ENCODE data around the gene LGI4.
"Not testable (repeated sequence)": the region's sequence is repeated elsewhere in the genome, so short reads cannot be mapped to it uniquely, and the experiment has no call there.

LGI4 gene

DNA sequence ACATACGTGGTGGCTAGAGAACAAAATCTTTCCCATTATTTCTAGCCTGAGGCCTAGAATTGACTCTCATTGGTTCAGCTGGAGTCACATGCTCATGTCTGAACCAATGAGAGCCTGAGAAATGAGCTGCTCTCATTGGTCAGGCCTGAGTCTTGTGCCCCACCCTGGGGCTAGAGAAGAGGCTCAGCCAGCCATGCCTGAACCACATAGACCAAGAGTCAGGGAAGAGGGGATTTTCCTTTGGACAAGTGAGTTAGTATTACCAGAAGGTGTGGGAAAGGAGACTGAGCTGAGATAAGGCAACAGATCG is 26.5 kb upstream of the LGI4 start:
- no peak for DNase-seq (ENCODE audit: low read depth in 4 of 4, low spot score in 1 of 4)

DNA sequence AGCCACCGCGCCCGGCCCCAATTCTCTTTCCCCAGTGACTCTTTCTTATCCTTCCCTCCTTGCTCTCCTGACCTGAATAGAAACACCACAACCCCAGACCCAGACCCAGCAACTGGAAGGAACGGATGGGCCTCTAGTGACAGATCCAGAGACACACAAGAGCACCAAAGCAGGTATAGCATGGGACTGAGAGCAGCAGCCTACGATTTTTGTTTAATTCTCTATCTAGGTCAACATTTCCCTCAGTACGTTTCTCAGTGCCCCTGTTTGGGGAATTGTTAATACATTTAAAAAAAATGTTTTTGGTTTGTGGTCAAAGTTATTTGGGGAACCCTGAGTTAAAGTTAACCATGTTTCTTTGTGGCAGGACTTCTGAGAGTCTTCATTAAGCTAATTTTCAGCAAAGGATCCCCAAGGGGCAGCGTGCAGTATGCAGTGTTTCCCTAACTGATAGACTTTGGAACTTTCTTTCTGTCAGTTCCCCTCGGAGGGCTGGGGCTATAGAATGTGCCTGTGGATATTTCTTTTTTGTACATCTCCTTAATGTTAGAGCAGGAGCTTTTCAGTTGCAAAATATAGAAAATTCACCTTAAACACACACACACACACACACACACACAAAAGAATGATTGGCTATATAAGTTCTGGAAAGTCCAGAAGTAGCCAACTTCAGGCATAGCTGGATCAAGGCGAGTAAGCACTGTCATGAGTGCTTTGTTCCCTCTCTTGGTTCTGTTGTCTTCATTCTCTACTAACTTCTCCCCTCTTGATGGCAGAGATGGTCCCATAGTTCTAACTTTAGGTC is 26.0 kb upstream of the LGI4 start:
- no peak for DNase-seq (ENCODE audit: low read depth in 4 of 4, low spot score in 1 of 4)

DNA sequence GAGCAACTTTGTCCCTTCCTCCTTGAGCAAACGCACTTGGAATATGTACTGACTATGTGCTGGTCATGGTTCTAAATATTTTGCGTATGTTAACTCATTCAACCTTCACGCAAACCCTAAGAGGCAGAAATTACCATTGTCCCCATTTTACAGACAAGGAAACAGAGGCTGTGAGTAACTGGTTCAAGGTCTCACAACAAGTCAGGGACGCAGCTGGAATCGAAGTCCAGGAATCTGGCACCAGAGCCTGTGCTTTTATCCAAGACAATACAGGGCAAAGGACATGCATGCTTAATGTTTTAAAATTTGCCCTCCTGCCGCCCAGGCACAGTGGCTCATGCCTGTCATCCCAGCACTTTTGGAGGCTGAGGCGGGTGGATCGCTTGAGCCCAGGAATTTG is 24.7 kb upstream of the LGI4 start:
- no peak for DNase-seq (ENCODE audit: low read depth in 4 of 4, low spot score in 1 of 4)

DNA sequence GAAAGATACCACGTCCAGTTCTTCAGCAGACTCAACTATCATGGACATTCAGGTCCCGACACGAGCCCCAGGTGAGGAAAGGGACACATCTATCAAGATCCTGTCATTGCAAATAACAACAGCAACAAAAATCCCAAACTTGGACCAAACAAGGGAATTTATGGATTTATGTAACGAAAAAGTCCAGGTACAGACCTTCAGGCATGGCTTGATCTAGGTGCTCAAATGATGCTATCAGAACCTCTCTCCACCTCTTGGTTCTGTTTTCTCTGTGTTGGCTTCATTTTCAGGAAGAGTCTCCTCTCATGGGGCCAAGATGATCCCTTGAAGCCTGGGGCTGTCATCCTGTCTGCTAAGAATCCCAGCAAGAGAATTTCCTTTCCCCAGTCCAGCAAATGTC is 22.6 kb upstream of the LGI4 start:
- no peak for DNase-seq (ENCODE audit: low read depth in 4 of 4, low spot score in 1 of 4)

DNA sequence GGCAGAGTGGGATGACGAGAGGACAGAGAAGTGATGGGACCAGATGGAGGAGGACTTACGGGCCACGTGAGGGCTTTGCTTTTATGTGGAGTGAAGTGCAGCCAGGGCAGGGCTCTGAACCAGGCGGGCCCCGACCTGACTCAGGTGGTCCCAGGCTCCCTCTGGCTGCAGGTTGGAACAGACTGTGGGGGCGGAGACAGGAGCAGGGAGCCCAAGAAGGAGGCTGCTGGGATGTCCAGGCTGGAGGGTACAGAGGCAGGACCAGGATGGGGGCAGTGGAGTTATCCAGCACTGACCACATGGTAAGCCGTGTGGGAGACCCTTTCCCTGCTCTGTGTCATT is 21.8 kb upstream of the LGI4 start:
- no peak for DNase-seq (ENCODE audit: low read depth in 4 of 4, low spot score in 1 of 4)

DNA sequence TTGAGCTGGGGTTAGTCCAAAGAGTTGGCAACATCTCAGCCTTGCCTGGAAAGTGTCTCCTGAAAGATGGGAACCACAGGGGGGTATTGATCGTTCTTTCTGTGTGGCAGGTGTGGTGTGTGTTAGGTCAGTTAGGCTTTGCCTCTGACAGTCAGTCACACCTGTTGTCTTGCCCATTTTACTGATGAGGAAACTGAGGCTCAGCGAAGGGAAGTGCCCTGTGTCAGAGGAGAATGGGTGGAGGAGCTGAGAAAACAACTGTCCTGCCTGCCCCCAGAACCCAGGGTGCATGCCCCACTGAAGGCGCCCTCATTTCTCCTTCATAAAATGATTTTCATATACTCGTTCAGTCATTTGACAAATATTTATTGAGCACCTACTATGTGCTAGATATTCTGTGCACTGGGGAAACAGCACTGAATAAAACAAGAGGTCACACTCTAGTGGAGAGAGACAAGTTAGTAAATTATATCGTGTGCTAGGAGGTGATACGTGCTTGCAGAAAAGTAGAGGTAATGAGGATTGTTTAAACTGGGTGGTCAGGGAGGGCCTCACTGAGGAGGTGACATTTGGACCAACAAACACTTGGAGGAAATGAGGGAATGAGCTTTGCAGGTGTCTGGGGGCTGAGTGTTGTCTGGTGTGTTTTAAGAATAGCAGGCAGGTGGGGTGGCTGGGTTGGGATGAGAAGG is 21.3 kb upstream of the LGI4 start:
- no peak for DNase-seq (ENCODE audit: low read depth in 4 of 4, low spot score in 1 of 4)

DNA sequence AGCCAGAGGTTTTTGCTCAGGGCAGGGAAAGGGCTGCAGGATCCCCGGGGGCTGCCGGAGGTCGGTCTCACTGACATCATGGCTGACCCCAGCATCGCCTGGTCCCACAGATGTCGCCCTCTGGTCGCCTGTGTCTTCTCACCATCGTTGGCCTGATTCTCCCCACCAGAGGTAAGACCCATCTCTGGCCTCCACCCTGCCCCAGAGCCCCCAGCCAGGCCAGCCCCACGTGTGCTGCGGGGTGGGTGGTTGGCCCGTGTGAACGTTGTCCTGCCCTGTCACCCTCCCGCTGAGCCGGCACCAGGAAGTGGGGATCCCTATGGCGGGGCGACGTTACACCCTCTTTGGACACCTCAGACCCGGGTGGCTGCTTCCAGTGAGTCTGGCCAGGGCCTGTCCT is 20.6 kb upstream of the LGI4 start:
- DNase-seq (ENCODE audit: low read depth in 4 of 4, low spot score in 1 of 4) = peak in 1 of 4 experiments; percentile 36

DNA sequence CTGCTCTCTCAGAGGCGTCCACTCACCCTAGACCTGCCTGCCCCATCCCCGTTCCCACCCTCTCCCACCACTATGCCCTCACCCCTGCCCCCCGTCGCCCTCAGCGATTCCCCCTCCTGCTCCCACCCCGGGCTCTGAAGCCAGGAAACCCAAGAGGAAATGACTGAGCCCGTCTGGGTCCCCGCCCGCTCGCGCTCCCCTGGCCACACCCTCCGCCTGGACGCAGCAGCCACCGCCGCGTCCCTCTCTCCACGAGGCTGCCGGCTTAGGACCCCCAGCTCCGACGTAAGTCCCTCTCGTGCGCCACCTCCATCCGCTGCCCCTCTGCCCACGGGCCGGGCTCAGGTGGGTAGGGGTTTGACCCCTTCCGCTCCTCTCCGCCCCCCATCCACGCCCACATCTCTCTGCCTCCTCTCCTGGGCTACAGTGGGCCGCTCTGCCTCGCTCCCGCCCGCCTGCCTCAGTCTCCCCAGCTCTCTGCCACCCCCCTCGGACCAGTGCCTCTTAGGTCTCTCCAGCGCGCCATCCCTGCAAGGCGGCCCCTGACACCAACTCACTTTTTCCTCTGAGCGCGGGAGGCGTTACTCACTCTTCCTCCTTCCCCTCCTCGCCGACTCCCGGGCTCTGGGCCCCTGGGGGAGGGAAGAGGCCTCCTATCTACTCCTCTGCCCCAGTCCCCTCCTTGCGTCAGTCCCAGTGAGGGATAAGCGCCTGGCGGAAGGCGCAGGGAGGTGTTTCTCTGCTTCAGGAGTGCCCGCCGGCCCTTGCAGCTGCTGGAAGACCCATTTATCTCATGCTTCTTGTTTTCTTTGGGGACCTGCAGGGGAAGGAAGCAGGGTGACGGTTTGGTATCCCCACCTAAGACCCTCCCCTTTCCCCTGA is 19.9 kb upstream of the LGI4 start, which contains the start of gene FXYD5:
Gene FXYD5 (plus strand): TSS at position 211 of the 882 bp plus-strand sequence. CDS start 816 bp downstream, outside the sequence.
- DNase-seq (ENCODE audit: low read depth in 4 of 4, low spot score in 1 of 4) = peak; percentile 60 to 81 (median 71)

DNA sequence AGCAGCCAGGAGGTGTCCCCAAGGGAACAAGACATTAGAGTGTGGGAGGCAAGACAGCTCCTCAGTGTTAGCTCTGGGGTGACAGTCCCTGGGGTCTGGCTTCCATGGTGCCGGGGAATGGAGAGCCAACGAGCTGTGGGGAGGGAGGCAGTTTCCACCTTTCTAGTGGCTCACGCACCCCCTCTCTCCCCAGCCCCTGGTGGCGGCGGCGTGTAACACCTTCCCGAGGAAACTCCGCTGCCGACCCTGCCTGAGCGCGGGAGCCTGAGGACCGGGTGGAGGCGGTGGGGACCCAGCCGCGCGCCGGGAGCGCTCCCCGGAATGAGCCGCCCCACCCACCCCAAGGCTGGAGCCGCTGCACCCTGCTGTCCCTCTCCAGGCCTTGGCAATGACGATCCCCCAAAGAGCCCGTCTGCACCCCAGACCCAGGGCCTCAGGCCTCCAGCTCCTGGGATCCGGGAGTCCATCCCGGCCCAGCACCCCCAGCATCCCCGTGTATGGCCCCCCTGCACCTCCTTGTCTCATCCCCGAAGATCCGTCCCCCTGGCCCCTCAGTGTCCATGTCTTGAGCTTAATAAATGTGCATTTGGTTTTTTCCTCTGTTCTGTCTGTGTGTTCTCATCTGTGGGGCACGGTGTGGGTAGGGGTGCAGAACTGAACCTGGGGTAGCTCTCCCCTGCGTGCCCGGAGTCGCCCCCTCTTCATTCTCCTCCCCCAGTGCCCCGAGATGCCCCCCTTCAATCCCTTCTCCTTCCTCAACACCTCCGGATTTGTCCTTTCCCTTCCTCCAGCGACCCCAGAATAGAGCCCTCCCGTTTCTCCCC is 19.1 kb upstream of the LGI4 start:
- peak; percentile 48 to 77 (median 62) for DNase-seq (ENCODE audit: low read depth in 4 of 4, low spot score in 1 of 4)

DNA sequence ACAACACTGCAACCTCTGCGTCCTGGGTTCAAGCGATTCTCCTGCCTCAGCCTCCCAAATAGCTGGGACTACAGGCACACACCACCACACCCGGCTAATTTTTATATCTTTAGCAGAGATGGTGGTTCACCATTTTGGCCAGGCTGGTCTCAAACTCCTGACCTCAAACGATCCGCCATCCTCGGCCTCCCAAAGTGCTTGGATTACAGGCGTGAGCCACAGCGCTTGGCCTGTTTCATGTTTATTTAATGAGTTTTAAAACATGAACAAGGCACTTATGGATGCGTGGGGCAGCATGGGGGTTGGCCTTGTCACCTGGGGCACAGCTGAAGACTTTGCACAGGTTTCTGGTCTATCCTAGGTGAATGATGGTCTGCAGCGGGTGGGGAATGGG is 18.3 kb upstream of the LGI4 start:
- DNase-seq (ENCODE audit: low read depth in 4 of 4, low spot score in 1 of 4) = not testable (repeated sequence)

DNA sequence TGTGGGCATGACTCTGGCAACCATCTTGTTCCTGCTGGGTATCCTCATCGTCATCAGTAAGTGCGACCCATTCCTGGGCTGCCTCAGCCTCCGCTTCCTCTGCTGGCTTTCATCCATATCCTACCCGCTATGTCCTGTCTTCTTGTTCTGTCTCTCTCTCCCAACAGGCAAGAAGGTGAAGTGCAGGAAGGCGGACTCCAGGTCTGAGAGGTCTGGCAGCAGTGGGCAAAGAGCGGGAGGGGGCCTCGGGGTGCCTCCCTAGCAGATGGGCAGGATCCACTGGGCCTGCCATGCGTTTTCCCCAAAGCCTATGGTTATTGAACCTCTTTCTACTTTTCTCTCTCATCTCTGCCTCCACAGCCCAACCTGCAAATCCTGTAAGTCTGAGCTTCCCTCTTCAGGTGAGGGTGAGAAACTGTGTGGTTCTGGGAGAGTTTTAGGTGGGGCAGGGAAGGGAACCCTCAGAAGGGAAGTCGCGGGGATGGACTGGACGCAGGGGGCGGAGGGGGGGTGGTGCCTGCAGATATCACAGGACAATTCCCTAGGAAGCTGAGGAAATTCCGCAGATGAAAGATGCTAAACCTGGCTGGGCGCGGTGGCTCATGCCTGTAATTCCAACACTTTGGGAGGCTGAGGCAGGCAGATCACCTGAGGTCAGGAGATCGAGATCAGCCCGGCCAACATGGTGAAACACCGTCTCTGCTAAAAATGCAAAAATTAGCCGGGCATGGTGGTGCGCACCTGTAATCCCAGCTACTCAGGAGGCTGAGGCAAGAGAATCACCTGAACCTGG is 16.6 kb upstream of the LGI4 start:
- DNase-seq (ENCODE audit: low read depth in 4 of 4, low spot score in 1 of 4) = no peak

DNA sequence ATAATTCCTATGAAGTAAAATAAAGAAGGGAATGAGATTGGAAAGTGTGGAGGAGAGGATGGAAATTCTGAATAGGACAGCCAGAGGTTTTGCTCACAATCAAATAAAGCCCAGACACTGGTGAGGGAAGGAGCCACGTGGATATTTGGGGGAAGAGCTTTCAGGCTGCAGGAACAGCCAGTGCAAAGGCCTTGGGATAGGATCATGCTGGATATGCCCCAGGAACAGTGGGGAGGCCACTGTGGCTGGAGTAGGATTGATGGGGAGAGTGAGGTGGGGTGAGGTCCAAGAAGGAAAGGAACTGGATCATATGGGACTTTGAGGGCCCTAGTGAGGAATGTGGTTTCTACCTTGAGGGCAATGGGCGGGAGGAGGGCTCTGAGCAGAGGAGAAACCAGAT is 15.6 kb upstream of the LGI4 start:
- no peak for DNase-seq (ENCODE audit: low read depth in 4 of 4, low spot score in 1 of 4)

DNA sequence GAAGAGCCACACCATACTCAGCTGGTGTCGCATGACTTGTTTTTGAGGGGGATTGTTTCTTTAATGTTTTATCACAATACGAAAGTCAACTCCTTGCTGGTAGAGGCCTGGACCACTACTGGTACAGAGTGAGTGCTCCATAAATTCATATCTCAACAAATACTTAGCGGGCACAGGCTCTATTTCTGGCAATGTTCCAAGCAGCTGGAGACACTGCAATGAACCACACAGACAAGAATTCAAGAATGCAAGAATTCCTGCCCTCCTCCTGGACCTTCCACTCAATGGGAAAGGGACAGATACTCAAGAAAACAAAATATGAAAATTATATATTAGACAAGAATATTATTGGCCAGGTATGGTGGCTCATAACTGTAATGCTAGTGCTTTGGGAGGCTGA is 14.6 kb upstream of the LGI4 start:
- no peak for DNase-seq (ENCODE audit: low read depth in 4 of 4, low spot score in 1 of 4)

DNA sequence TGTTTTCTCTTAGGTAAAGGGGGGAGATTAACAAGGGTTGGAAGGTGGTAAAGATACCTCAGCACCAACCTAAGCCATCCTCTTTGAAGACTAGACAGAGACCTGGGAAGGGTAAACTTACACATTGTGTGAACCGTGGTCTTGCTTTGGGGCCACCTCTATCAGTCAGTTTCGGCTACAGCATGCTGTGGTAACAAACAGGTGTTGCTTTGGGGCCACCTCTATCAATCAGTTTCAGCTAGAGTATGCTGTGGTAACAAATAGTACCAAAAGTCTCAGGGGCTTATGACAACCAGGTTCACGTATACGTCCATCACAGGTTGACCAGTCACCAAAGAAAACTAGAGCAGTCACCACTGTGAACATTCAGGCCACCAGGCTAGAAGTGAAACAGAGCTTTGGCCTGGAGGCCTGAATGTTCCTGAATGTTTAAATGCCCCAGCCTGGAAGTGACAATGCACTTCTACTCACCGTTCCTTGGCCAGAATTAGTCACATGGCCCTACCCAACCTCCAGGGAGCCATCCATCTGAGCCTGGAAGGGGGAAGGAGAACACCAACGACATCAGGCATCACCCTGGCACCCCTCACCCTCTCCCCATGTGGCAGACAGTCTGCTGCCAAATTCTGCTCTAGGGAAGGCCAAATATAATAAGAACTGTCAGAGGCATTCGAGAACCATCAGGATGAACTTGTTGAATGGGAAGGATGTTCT is 12.0 kb upstream of the LGI4 start:
- DNase-seq (ENCODE audit: low read depth in 4 of 4, low spot score in 1 of 4) = no peak

DNA sequence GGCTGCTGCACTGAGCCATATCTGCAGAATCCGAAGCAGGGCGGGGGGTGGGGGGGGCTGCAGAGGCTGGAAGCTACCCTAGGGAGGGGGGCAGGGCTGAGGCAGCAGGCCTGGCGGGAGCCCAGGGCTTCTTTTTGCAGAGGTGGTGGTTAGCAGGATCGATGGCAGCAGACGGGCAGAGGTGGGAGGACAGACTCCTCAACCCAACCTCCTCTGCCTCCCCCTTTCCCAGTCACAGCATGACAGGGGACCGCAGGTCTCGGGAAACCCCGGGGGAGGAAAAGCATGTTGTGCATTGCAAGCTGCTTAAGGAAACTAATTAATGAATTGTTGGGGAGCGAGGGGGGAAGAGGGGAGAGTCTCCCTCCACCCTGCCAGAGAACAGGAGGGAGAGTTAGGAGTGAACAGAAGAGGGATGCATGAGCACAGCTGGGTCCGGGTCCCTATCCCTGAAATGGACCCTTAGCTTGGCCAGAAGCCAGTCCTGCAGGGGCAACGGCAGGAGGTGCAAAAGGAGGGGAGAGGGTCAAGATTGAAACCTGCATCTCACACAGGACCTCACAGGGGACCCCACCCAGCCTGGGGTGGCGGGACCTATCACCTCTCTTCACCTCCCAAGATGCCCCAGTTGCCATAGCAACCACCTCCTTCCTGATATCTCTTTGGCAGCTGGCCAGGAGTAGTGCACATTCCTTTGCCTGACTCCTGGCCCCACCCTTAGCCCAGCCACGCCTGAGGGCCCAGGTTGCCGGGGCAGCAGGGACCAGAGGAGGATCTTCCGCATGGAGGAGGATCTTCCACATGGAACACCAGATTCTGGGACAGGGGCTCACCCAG is 10.0 kb upstream of the LGI4 start:
- no peak for DNase-seq (ENCODE audit: low read depth in 4 of 4, low spot score in 1 of 4)

DNA sequence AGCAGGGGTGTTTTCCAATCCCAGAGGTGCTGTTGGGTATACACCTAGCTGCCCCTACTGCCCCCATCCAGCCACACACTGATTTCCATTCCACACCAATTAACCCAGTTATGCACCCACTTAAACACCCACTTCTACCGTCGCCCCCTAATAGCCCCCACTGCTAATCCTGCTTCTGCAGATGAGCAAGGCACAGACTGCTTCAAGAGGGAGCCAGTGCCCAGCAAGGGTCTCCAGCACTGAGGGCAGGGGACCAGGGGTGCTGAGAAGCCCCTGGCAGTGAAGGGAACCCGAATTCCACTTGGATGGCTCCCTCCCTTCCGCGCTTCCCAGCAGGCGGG is 9.4 kb upstream of the LGI4 start:
- DNase-seq (ENCODE audit: low read depth in 4 of 4, low spot score in 1 of 4) = no peak

DNA sequence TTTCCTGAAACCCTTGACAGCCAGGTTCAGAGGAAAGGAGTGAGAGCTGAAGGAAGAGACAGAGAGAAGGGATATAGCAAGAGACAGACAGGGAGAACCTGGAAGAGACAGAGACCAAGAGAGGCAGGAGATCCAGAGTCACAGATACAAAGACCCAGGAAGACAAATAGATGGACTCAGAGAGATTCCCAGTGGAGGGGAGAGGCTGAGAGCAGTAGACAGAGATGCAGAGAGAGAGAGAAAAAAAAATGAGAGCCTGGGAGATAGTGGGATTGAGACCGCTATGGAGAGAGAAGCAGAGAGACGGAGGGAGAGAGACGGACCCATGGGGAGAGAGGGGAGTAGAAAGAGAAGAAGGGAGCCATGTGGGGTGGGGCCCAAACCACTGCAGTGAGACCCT is 9.0 kb upstream of the LGI4 start:
- DNase-seq (ENCODE audit: low read depth in 4 of 4, low spot score in 1 of 4) = no peak

DNA sequence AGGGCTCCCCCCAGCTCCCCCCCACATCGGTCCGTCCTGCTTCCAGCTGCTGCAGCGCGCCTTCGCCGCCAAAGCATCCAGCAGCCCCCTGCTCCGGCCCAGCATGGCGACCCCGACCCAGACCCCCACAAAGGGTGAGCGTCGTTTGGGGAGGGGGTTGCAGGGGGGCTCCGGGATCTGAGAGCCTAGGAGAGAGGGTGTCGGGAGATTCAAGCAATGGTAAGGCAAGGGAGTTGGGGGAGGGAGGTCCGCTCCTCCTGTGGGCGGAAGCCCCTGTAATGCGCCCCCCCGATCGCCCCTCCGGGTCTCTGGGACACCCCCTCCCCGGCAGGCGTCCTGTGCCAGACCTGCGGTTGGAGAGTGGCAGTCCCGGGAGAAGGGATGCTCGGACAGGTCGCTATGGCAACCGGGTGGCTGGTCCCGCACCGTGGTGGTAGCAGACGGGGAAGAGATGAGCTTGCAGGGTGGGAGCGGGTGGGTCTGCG is 8.4 kb upstream of the LGI4 start, which contains the start of gene FXYD7:
Gene FXYD7 (plus strand): TSS at position 25 of the 485 bp plus-strand sequence. CDS start 79 bp downstream, at position 104.
- DNase-seq (ENCODE audit: low read depth in 4 of 4, low spot score in 1 of 4) = no peak

Measured in stimulated activated CD4-positive, alpha-beta T cell treated with anti-CD3 and anti-CD28 coated beads, Interleukin-1b, Interleukin-23, amount 100 ng/mL, for 24 hours (primary cell).